ENCODE results near the gene BBS9.

- TF ChIP-seq EZH2 (IDR thresholded peaks at IDR 0.05; ENCODE audit: insufficient read depth, poor library complexity, severe bottlenecking): no peak
- TF ChIP-seq EZH2phosphoT487 (IDR thresholded peaks at IDR 0.05; ENCODE audit: insufficient read depth, low read depth): no peak
These were observed 243.8 kb downstream of the BBS9 start for GRCh38 chr7:33373195-33373594.

All from GM23248 (cell line).